Measurements from ENCODE around the gene CDH13.

DNA sequence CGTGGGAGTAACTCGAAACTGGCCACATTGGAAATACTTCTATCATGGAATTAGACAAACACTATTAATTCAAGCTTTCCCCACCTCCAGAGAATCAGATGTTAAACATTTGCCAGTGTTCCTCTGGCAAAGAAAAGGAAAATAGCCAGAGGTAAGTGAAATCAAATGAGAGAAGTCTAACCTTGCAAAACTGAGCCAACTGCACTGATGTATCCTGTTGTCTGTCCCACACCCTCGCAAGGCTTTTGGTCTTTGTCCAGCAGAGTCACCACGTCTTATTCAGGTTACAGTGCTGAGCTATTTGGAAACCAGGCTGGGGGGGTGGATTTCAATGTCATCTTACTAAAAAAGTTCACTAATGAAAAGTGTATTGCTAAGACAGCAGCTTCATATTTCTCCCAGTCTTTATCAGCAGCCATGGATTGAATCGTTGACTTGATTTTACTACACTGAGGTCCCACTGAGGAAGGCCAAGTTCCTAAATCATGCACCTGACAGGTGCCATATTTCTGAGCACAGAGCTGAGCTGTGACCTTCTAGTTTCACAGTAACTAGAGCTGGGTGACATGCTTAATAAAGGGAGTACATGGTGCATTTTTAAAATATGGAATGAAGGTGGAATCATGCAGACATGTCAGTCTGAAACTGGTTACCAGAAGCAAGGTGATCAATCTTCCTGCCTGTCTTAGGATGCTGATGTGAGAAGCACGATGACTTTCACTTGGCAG, 1095.9 kb downstream of the CDH13 start:
- TF ChIP-seq POLR2A (IDR thresholded peaks at IDR 0.05): no peak
- TF ChIP-seq, protein P1, sequence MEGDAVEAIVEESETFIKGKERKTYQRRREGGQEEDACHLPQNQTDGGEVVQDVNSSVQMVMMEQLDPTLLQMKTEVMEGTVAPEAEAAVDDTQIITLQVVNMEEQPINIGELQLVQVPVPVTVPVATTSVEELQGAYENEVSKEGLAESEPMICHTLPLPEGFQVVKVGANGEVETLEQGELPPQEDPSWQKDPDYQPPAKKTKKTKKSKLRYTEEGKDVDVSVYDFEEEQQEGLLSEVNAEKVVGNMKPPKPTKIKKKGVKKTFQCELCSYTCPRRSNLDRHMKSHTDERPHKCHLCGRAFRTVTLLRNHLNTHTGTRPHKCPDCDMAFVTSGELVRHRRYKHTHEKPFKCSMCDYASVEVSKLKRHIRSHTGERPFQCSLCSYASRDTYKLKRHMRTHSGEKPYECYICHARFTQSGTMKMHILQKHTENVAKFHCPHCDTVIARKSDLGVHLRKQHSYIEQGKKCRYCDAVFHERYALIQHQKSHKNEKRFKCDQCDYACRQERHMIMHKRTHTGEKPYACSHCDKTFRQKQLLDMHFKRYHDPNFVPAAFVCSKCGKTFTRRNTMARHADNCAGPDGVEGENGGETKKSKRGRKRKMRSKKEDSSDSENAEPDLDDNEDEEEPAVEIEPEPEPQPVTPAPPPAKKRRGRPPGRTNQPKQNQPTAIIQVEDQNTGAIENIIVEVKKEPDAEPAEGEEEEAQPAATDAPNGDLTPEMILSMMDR (IDR thresholded peaks at IDR 0.05): no peak

Data from adrenal gland (tissue), 5 donors.